Ishikawa (cell line): ENCODE data around the gene TM4SF5.

Source experiments
- CEBPB ChIP-seq: IDR thresholded peaks from 2 replicates; pipeline ENCODE4 v1.6.1; 2012
- CREB1 ChIP-seq: IDR thresholded peaks from 2 replicates; pipeline ENCODE4 v1.6.1; 2012; ENCODE audit warnings: low read depth
- FOXM1 ChIP-seq: IDR thresholded peaks from 2 replicates; pipeline ENCODE4 v1.6.1; 2012; ENCODE audit warnings: low read depth, borderline replicate concordance
- REST ChIP-seq: IDR thresholded peaks from 2 replicates; pipeline ENCODE4 v1.6.1; 2012; ENCODE audit warnings: low read depth, mild to moderate bottlenecking
- TAF1 ChIP-seq: IDR thresholded peaks from 2 replicates; pipeline ENCODE4 v1.6.1; 2012; ENCODE audit warnings: low read depth, mild to moderate bottlenecking
- TCF12 ChIP-seq: IDR thresholded peaks from 2 replicates; pipeline ENCODE4 v1.6.1; 2012; ENCODE audit warnings: low read depth
- YY1 ChIP-seq: IDR thresholded peaks from 2 replicates; pipeline ENCODE4 v1.6.1; 2012; ENCODE audit warnings: low read depth
- TF ChIP-seq, protein P1 (sequence below): IDR thresholded peaks from 2 replicates; pipeline ENCODE4 v1.6.1; 2012

DNA sequence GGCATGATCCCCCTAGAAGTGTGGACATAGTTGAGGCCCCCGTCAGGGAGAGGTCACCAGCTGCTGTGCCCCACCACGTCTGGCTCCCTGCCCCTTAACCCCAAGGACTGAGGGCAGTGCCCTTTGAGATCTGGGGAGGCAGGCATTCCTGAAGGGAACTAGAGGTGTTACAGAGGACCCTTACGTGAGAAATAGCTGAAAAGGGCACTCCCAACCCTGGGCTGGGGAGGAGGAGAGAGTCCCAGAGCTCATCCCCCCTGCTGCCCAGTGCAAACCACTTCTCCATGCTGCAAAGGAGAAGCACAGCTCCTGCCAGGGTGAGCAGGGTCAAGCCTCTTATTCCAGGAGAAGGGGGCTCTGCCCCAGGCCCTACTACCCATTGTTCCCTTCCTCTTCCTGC lies 51.1 kb downstream of the TM4SF5 start:
- TF ChIP-seq CREB1 = no peak
- TF ChIP-seq TCF12 = no peak
- no peak for TF ChIP-seq CEBPB
- TF ChIP-seq, protein P1, sequence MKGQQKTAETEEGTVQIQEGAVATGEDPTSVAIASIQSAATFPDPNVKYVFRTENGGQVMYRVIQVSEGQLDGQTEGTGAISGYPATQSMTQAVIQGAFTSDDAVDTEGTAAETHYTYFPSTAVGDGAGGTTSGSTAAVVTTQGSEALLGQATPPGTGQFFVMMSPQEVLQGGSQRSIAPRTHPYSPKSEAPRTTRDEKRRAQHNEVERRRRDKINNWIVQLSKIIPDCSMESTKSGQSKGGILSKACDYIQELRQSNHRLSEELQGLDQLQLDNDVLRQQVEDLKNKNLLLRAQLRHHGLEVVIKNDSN = no peak
- TF ChIP-seq TAF1 = no peak
- no peak for TF ChIP-seq YY1
- no peak for TF ChIP-seq FOXM1
- no peak for TF ChIP-seq REST
